Activated naive CD8-positive, alpha-beta T cell treated with anti-CD3 and anti-CD28 coated beads for 36 hours (primary cell): ENCODE measurements around the gene FXYD4. TPM values are rescaled to one million over a fixed set of nuclear protein-coding genes. Genes with fewer than 3 reads are reported as not detected.

Experiments used
- DNase-seq: peaks from one replicate; pipeline ENCODE4 v3.0.0; 2021
- H3K27ac Mint-ChIP-seq: one replicate; pipeline ENCODE4 v1.8.0; 2022; ENCODE audit warnings: mild to moderate bottlenecking, moderate library complexity, mixed read lengths
- H3K27me3 Mint-ChIP-seq: one replicate; pipeline ENCODE4 v1.8.0; 2022; ENCODE audit warnings: mild to moderate bottlenecking, mixed read lengths
- H3K36me3 Mint-ChIP-seq: one replicate; pipeline ENCODE4 v1.8.0; 2021; ENCODE audit warnings: mild to moderate bottlenecking, mixed read lengths
- H3K4me1 Mint-ChIP-seq: one replicate; pipeline ENCODE4 v1.8.0; 2021; ENCODE audit warnings: mixed read lengths
- H3K4me3 Mint-ChIP-seq: one replicate; pipeline ENCODE4 v1.8.0; 2022; ENCODE audit warnings: mild to moderate bottlenecking, moderate library complexity, mixed read lengths
- H3K9me3 Mint-ChIP-seq: one replicate; pipeline ENCODE4 v1.8.0; 2022; ENCODE audit warnings: mixed read lengths
- total RNA-seq, 2 experiments: library from RNA; stranded (reverse); gene quantifications; one replicate each; pipeline ENCODE4 v1.2.3, GENCODE V29; 2021

Gene FXYD4
- total RNA-seq, 2 experiments from 2014 or later = not detected

- no peaks in the 10 kb centered on the region for H3K9me3 Mint-ChIP-seq
- DNase-seq = no peak
- no peak overlapping the region for H3K27ac Mint-ChIP-seq
- no peaks in the 10 kb centered on the region for H3K36me3 Mint-ChIP-seq
- no peaks in the 10 kb centered on the region for H3K27me3 Mint-ChIP-seq
- peaks cover 7% of the 10 kb centered on the region for H3K4me1 Mint-ChIP-seq
- no peak overlapping the region for H3K4me3 Mint-ChIP-seq
Measured at GRCh38 chr10:43376828-43377423, 5.5 kb downstream of the FXYD4 start.

DNA sequence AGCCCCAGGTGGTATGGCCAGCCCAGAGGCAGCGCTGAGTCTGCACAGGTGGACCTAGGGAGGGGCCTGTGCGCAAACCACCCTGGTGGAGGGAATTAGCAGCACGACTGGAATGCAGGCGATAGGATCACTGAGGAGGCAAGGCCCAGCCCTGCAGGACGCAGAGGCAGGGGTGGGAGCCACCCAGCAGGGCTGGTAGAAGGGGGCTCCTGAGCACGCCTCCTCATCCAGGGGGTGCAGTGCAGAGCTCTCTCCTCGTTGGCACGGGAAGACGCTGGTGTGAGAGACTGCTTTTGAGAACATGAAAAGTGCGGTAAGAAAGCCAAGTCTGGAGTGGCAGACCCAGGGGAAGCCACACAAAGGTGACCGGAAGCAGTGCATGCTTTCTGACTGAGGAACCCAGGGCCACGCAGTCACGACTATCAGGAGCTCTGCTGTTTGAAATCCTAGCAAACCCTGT, 6.0 kb downstream of the FXYD4 start:
- Mint-ChIP-seq H3K4me1 (peaks cover 7% of the 10 kb centered on the region), H3K36me3 (no peaks in the 10 kb centered on the region), H3K4me3 (no peak overlapping the region), H3K27me3 (no peaks in the 10 kb centered on the region), H3K27ac (no peak overlapping the region), H3K9me3 (no peaks in the 10 kb centered on the region)
- no peak for DNase-seq

DNA sequence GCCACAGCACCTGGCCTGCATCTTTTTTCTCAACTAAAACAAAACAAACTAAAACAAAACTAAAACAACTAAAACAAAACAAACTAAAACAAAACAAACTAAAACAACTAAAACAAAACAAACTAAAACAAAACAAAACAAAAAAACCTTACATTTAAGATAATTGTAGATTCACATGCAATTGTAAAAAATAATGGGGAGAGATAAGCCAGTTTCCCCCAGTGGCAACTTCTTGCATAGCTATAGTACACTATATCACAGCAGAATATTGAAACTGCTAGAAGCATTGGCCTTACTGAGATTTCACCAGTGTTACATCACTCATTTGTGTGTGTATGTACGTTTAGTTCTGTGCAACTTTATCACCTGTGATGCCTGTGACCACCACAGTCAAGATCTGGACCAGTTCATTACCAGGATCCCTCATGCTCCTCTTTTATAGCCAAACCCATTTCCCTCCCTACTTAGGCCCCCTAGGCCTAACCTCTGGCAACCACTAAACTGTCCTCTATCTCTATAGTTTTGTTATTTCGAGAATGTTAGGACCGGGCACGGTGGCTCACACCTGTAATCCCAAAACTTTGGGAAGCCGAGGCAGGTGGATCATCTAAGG, 9.3 kb downstream of the FXYD4 start:
- Mint-ChIP-seq H3K27me3 (no peaks in the 10 kb centered on the region), H3K36me3 (peaks cover 4% of the 10 kb centered on the region), H3K9me3 (no peaks in the 10 kb centered on the region), H3K4me3 (no peak overlapping the region), H3K27ac (no peak overlapping the region), H3K4me1 (no peaks in the 10 kb centered on the region)
- DNase-seq = no peak

GRCh38 chr10:43383204-43383971, 12.0 kb downstream of the FXYD4 start:
- Mint-ChIP-seq H3K4me3 (no peak overlapping the region), H3K27me3 (no peaks in the 10 kb centered on the region), H3K27ac (peak overlapping the region; percentile 22), H3K36me3 (peaks cover 23% of the 10 kb centered on the region), H3K4me1 (peaks cover 15% of the 10 kb centered on the region), H3K9me3 (no peaks in the 10 kb centered on the region)
- DNase-seq = no peak

DNA sequence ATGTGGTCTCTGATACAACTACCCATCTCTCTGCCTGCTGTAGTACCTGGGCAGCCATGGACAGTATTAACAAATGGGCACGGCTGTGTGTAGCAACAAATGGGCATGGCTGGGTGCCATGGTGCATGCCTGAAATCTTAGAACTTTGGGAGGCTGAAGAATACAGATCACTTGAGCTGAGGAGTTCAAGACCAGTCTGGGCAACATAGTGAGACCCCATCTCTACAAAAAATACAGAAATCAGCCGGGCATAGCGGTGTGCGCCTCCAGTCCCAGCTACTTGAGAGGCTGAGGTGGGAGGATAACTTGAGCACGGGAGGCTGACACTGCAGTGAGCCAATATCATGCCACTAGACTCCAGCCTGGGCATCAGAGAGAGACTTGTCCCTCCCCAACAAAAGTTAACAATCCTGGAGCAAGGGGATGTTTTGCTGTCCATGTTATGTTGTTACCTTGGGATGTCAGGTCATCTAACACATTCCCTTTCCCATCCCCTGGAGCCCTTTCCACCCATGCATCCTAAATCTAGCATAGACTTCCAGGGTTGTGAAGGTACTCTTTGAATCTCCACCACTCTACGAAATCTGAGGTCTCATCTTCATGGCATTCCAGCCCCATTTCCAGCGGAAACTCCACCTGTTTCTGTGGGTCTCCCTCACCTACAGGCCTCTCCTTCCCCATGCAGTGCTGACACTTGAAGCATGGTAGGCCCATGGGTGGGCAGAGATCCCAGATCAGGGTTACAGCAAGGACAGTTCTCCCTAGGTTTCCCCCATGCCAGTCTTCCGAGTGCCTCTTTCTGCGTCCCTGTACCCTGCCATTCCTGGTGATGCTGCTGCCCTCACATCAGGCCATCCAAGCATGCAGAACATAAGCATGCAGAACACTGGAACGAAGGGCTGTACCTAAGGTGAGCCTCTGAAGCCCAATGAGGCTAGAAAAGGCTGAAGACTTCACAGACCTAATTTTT, 13.1 kb downstream of the FXYD4 start:
- peak overlapping the region; percentile 8 for H3K4me3 Mint-ChIP-seq
- no peaks in the 10 kb centered on the region for H3K9me3 Mint-ChIP-seq
- no peaks in the 10 kb centered on the region for H3K27me3 Mint-ChIP-seq
- DNase-seq = no peak
- H3K27ac Mint-ChIP-seq = peak overlapping the region; percentile 66
- peaks cover 24% of the 10 kb centered on the region for H3K4me1 Mint-ChIP-seq
- peaks cover 33% of the 10 kb centered on the region for H3K36me3 Mint-ChIP-seq

DNA sequence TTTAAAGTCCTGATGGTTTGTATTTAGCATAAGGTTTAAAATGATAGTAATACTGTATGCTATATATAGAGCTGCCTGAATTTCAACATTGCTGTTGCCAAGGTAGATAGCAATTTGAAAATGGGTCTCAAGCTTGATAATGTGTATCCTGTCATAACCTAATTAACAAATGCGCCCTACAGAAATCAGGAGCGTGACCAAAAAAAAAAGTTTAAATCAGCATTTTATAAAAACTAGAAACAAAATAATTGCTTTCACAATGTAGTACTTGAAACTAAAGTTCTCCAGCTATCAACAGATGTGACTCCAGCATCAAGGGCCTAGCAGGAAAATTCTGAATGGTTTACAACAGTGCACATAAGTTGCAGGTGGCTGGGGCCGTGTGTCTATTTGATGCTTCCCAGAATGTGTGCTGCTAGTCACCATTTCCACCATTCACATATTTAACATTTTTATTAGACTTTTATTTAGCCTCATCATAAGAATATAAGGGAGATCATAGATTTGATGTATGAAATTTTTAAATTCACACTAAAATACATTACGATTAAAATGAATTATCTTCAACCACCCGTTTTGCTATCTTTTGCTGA, 14.1 kb downstream of the FXYD4 start:
- Mint-ChIP-seq H3K27me3 (no peaks in the 10 kb centered on the region), H3K9me3 (no peaks in the 10 kb centered on the region), H3K27ac (peak overlapping the region; percentile 12), H3K4me1 (peaks cover 31% of the 10 kb centered on the region), H3K4me3 (no peak overlapping the region), H3K36me3 (peaks cover 39% of the 10 kb centered on the region)
- no peak for DNase-seq

DNA sequence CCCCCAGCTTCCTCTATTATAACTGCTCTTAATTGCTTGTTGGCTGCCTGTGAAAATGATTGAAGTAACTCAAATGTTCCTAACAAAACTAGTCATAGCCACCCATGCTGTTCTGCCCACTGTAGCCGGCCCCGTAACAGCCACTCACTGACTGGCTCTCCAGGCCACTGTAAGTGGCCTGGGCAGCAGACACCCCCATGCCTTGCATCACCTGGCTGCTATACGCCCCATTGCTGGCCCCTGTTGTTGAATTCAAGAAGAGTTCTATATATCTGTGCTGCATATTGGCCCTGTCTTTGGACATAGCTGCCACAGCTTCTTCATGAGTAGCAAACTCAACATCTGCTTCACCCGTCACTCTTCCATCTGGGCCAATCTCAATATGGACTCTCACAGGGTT, 15.1 kb downstream of the FXYD4 start:
- H3K36me3 Mint-ChIP-seq = peaks cover 47% of the 10 kb centered on the region
- H3K4me1 Mint-ChIP-seq = peaks cover 41% of the 10 kb centered on the region
- peak overlapping the region; percentile 73 for H3K27ac Mint-ChIP-seq
- no peaks in the 10 kb centered on the region for H3K9me3 Mint-ChIP-seq
- no peak overlapping the region for H3K4me3 Mint-ChIP-seq
- DNase-seq = no peak
- no peaks in the 10 kb centered on the region for H3K27me3 Mint-ChIP-seq

GRCh38 chr10:43386981-43387677, 15.7 kb downstream of the FXYD4 start:
- DNase-seq = no peak
- no peak overlapping the region for H3K4me3 Mint-ChIP-seq
- peaks cover 44% of the 10 kb centered on the region for H3K4me1 Mint-ChIP-seq
- peaks cover 52% of the 10 kb centered on the region for H3K36me3 Mint-ChIP-seq
- peak overlapping the region; percentile 73 for H3K27ac Mint-ChIP-seq
- no peaks in the 10 kb centered on the region for H3K27me3 Mint-ChIP-seq
- H3K9me3 Mint-ChIP-seq = no peaks in the 10 kb centered on the region

- Mint-ChIP-seq H3K4me1 (peaks cover 49% of the 10 kb centered on the region), H3K36me3 (peaks cover 57% of the 10 kb centered on the region), H3K27ac (no peak overlapping the region), H3K9me3 (no peaks in the 10 kb centered on the region), H3K27me3 (no peaks in the 10 kb centered on the region), H3K4me3 (no peak overlapping the region)
- DNase-seq = no peak
Measured at GRCh38 chr10:43387678-43388032, 16.2 kb downstream of the FXYD4 start.

DNA sequence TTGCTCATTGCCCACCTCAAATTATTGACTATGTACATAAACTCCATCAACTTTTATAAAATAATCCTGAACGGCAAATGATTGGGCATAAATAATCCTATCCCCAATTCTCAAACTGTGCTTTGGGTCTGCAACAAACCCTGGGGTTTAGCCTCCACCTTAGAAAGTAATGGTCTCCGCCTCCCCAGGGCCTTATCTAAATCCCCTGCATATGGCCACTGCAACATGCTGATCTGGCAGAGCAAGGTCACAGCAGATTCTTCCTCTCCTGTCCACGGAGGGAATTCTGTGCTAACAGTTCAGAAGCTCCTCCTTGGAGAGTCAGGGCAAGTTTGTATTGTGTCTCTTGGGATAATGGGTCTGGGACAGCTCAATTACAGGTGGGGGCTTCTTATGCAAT, 18.4 kb downstream of the FXYD4 start:
- Mint-ChIP-seq H3K27ac (peak overlapping the region; percentile 21), H3K9me3 (no peaks in the 10 kb centered on the region), H3K4me1 (peaks cover 64% of the 10 kb centered on the region), H3K27me3 (no peaks in the 10 kb centered on the region), H3K4me3 (no peak overlapping the region), H3K36me3 (peaks cover 71% of the 10 kb centered on the region)
- DNase-seq = no peak

DNA sequence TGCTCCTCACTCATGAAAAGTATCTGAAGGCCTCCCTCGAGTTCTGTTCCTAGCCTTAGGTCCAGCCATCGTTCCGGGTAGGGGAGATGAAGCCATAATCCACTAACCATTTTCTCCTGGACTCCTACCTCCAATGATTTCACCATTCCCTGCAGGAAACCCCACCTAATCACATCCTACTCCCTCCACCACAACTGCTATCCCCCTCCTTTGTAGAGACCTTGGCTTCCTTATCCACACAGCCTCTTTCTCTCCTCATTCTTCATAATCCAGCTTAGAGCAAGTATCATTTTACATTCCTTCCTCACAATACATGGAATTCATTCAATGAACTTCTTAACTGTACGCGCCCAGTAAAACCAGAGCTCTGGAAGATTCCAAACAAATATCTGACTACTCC, 18.9 kb downstream of the FXYD4 start:
- Mint-ChIP-seq H3K9me3 (no peaks in the 10 kb centered on the region), H3K27ac (peak overlapping the region; percentile 66), H3K36me3 (peaks cover 75% of the 10 kb centered on the region), H3K4me1 (peaks cover 69% of the 10 kb centered on the region), H3K4me3 (no peak overlapping the region), H3K27me3 (no peaks in the 10 kb centered on the region)
- DNase-seq = no peak

DNA sequence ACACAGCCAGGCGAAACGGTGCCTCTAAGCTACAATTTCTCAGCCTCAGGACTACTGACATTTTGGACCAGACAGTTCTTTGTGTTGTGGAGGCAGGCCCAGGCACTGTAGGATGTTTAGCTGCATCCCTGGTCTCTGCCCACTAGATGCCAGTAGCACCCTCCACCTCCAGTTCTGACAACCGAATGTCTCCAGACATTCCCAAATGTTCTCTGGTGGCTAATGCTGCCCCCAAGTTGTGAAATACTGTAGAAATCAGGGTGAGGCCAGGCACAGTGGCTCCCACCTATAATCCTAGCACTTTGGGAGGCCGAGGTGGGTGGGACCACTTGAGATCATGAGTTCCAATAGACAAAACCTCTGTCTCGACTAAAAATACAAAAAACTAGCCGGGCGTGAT, 19.3 kb downstream of the FXYD4 start:
- Mint-ChIP-seq H3K9me3 (no peaks in the 10 kb centered on the region), H3K27ac (peak overlapping the region; percentile 66), H3K27me3 (no peaks in the 10 kb centered on the region), H3K4me3 (no peak overlapping the region), H3K4me1 (peaks cover 73% of the 10 kb centered on the region), H3K36me3 (peaks cover 79% of the 10 kb centered on the region)
- DNase-seq = no peak

- Mint-ChIP-seq H3K9me3 (no peaks in the 10 kb centered on the region), H3K4me3 (no peak overlapping the region), H3K27ac (peak overlapping the region; percentile 80), H3K36me3 (peaks cover 83% of the 10 kb centered on the region), H3K27me3 (no peaks in the 10 kb centered on the region), H3K4me1 (peaks cover 74% of the 10 kb centered on the region)
- no peak for DNase-seq
Measured at GRCh38 chr10:43391496-43391895, 20.1 kb downstream of the FXYD4 start.

DNA sequence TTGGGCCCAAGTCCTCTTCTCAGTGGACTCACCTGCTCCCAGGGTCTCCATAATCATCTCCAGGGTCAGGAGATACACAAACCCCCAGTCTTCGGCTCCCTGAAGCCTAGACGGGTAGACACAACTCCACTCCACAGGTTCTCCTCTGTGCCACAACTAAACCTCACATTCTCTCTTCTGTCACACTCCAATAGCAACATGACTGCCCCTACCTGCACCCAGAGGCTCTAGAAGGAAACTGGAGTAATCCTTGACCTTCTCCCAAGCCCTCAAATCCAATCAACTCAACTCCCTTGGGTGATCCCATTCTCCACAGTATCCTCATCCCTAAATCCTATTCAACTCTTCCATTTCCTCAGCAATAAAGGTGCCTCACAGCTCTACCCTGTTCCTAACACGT, 21.3 kb downstream of the FXYD4 start:
- peaks cover 77% of the 10 kb centered on the region for H3K36me3 Mint-ChIP-seq
- peak overlapping the region; percentile 0 for H3K4me3 Mint-ChIP-seq
- H3K9me3 Mint-ChIP-seq = no peaks in the 10 kb centered on the region
- H3K27ac Mint-ChIP-seq = peak overlapping the region; percentile 80
- H3K4me1 Mint-ChIP-seq = peaks cover 65% of the 10 kb centered on the region
- DNase-seq = no peak
- H3K27me3 Mint-ChIP-seq = no peaks in the 10 kb centered on the region
